ENCODE results near the gene UVSSA.
A peak's percentile ranks its signal among the peaks of the same experiment; 100 is the strongest.

UVSSA gene, protein sequence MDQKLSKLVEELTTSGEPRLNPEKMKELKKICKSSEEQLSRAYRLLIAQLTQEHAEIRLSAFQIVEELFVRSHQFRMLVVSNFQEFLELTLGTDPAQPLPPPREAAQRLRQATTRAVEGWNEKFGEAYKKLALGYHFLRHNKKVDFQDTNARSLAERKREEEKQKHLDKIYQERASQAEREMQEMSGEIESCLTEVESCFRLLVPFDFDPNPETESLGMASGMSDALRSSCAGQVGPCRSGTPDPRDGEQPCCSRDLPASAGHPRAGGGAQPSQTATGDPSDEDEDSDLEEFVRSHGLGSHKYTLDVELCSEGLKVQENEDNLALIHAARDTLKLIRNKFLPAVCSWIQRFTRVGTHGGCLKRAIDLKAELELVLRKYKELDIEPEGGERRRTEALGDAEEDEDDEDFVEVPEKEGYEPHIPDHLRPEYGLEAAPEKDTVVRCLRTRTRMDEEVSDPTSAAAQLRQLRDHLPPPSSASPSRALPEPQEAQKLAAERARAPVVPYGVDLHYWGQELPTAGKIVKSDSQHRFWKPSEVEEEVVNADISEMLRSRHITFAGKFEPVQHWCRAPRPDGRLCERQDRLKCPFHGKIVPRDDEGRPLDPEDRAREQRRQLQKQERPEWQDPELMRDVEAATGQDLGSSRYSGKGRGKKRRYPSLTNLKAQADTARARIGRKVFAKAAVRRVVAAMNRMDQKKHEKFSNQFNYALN

DNA sequence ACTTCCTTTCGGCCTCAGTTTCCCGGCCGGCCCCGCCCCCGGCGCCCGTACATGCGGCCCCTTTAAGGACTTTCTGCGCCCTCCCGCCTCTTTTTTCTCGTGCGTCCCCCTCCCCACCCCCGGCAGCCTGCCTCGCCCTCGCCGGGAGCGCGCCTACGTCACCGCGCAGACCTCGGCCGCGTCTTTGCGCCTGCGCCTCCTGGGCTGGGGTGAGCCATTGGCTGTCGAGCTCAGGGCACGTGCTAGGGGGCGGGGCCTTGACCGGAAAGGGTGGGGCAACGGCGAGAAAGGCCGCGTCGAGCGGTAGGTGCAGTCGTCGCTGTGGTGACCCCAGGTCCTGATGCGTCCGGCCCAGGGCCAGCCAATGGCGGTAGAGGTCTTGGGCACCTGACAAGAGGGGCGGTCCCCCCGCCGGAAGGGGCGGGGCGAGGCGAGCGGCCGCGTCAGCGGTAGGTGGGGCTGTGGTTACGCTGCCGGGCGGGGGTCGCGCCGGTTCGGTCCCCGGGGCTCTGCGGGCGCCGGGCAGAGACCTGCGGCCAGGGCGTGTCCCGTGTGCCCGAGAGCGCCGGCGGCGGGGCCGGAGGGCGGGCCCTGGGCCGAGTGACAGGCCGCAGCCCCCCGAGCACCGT is at the start of gene UVSSA:
UVSSA (plus strand) TSS at position 428 of the 629 bp plus-strand sequence. CDS start 884 bp downstream, outside the sequence.
- peak; percentile 99 for DNase-seq

DNA sequence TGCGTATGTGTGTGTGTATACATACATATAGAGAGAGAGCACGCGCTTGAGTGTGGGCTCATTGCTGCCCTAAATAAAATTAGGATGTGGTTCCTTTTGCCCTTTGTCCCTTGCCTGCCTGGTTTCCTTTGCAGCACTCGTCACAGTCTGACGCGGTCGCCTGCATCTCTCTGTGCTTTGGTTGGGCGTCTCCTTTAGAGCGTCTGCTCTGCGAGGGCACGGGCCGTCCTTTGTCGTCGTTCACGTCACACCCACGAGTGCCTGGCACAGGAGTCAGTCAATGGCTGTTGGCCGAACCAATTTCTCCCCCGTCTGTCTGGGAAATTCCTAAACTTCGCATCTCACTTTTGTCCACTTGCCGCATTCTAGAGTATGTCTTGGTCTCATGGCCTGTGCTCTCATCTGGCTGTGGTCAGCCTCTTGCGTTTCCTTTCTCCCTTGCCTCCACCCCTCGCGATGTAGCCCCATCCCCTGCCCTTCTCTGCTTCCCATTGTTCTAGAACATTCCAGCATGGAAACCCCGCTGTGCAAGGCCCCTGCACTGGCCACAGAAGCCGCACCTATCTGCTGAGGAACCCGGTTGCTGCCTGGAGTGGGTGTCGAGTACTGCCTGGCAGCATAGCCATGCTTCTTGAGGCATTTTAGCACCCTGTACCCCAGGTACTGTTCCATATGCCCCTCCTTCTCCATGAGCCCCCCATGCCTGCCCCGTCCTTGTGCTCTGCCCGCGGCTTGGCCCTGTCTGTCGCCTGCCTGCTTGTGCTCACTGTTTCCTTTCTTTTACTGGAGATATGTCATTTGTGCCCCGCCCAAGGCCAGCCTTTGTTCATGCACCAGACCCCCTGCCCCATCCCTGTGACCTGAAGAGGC is 49.3 kb upstream of the UVSSA start:
- DNase-seq, result no peak

DNA sequence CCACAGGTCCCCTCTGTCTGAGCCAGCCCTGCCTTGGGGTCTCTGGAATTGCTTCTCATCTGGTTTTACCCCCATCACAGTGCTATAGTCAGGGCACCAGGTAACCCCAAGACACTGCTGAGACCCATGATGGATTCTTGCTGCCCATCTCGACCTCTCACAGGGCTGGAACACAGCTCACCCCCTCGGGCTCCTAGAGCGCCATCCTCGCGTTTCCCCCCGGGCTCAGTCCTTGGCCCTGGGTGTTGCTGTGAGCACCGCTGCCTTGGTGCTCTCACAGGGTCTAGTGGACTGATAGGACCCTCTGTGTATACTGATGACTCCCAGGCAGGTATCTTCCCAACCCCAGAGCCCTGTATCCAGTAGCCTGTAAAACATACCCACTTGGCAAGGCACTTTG is 48.5 kb upstream of the UVSSA start:
- no peak for DNase-seq

DNA sequence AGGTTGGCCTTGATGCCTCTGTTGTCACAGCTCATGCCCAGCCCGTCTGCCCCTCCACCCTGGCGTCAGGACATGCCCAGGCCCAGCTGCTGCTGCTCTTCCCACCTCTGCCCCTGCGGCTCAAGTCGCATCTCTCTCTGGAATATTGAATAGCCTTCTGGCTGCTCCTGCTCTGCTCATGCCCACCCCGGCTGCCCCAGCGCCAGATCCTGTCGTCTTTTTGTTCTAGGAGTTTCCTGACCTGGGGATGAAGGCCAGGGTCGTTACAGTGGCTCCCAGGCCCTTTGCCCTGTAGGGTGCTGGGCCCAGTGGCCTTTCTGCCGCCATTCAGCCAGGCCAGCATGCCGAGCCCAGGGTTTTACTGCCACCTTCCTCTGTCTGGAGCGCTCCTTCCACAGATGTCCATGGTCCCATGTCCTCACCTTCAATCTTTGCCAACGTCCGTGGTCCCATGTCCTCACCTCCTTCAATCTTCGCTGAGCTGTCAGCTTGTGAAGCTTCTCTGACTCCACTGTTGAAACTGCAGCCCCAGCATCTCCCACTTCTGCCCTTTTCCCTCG is 47.6 kb upstream of the UVSSA start:
- no peak for DNase-seq

DNA sequence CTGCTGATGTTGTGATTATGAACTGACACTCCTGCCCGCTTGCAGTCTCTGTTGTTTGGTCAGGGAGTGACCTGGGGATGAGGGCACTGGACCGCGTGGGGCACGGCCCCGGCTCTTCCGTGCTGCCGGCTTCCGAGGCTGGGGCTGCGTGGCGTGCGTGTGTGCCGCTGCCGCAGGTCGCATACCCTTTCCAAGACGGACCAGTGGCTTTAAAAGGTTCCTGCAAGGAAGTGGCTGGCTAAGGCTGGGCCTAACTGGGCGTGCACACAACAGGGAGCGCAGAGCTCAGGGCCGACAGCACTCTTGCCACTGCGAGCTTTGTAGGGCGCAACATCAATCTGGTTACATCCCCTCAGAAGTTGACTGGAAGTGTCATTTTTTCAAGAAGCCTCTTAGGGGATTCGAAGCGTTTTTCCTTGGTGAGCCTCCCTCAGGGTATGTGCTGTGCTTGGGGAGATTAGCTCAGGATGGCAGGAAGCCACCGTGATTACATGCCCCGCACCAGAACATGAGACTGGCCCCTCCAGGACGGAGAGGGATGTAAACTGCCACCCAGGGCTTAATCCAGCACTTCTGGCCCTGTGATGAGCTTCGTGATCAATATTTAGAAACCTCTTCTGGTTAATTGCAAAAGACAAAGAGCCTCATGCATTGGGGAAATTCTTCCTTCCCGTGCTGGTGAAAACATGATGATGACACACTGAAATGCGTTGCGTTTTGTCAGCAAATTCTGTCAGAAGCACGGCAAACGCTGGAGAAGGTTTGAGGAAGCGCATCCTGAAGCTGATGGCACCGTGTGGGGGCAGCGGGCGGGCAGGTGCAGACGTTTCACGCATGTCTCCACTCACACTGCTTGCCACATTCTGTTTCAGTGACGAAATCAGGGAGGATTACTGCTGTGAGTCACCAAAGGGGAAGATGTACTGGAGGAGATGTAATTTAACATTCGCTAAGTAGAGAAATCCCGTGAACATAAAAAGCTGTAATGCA is 46.2 kb upstream of the UVSSA start:
- DNase-seq, result no peak

DNA sequence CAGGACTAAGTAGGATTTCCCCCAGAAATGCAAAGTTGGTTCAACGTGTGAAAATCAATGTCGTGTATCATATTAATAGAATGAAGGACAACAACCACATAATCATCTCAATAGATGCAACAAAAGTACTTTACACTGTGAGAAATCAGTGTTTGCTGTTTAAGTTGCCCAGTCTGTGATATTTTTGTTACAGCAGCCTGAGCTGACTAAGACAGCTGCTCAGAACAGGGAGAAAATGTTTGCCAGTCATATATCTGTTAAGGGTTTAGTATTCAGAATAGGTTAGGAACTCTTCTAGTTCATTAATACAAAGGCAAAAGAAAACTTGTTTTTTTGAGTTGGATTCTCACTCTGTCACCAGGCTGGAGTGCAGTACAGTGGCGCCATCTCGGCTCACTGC is 44.8 kb upstream of the UVSSA start:
- no peak for DNase-seq

DNA sequence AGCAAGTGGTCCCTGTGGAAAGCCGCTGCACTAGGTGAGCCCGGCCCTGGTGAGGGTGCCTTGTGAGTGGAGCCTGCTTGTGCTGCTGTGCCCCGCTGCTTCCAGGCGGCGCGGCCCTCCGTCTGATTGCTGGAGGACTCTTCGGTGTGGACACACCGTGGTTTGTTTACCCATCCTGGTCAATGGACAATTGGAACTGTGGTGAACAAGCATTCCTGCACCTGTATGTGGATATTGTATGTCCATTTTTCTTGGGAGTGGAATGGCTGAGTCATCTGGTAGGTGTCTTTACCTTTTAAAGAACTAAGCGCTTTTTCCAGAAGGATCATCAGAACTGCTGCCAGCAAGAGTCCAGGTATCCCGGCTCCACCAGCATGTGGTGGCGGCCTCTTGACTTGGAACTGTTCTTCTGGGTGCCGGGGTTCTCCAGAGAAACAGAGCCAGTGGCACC is 41.7 kb upstream of the UVSSA start:
- DNase-seq, result no peak

DNA sequence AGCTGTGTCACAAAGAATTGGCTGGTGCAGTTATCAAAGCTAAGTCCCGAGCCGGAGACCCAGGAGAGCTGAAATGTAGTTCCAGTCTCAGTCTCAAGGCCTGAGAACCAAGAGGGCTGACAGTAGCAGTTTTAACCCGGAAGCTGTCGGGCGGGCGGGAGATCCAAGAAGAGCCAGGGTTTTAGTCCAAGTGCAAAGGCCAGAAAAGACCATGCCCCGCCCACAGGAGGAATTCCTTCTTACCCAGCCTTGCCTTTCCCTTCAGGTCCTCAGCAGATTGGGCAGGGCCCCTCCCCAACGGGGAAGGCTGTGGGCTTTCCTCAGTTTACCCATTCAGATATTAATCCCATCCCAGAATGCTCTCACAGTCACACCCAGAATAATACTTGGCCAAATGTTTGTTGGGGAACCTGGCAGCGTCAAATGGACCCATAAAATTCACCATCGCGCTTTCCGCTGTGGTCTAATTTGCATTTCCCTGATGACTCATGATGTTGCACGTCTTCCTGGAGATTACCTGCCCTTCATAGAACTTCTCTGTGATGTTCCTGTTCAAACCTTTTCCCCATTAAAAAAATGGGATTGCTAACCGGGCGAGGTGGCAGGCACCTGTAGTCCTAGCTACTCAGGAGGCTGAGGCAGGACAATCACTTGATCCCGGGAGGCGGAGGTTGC is 41.1 kb upstream of the UVSSA start:
- no peak for DNase-seq

DNA sequence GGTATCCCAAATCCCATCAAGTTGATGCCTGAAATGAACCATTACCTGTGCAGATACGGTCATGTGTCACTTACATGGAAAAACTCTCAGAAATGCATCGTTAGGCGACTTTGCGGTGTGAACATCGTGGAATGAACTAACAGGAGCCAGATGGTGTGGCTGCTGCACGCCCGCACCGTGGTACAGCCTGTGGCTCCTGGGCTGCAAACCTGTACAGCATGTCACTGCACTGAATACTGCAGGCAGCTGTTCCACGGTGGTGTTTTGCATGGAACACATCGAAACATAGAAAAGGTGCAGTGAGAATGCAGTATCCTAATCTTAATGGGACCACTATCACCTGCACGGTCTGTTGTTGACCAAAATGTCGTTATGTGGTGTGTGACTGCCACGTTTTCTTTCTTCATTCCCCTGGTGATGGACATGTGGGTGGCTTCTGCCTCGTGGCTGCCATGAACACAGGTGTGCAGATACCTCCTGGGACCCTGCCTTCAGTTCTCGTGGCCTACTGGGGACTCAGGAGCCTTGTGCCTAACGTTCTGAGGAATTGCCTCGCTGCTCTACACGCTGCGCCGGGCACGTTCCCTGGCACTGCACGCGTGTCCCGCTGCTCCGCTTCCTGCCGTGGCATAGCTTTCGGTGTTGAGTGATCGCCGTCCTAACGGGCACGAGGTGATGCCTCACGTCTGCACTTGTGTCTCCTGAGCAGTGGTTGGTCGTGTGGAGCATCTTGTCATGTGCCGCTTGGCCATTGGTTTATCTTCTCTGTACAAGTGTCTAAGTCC is 38.9 kb upstream of the UVSSA start:
- no peak for DNase-seq

DNA sequence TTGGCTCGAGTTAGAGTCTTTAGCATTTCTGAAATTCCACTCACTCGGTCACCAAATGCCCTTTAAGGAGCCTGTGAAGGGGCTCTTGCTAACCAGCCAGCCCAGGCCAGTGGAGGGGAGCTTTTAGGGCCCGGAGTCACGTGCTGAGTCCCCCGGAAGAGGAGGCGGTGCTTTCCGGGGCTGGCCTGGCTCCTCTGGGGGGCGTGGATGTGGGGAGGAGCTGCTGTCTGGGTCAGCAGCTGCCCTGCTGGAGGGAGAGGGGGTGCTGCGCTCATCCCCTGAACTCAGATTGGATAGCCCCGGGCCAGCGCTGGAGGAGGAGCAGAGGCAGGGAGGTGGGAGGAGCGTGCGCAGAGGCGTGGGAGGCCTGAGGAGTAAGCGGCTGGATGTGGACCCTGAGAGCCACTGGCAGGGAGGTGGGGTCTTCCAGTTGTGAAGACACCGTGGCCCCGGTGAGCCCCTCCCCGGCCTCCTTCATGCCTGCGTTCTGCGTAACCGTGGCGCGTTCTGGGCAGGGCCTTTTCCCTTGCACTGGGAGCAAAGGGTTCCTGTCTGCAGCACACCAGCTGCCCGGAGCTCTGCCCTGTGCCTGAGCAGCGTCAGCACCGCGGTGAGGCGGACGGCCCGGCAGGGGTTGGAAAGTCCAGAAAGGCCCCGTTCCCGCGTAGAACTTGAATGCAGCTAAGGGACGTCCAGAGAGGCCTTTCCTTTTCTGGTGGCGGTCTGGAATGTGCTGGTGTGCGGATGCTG is 37.6 kb upstream of the UVSSA start:
- DNase-seq, result no peak

DNA sequence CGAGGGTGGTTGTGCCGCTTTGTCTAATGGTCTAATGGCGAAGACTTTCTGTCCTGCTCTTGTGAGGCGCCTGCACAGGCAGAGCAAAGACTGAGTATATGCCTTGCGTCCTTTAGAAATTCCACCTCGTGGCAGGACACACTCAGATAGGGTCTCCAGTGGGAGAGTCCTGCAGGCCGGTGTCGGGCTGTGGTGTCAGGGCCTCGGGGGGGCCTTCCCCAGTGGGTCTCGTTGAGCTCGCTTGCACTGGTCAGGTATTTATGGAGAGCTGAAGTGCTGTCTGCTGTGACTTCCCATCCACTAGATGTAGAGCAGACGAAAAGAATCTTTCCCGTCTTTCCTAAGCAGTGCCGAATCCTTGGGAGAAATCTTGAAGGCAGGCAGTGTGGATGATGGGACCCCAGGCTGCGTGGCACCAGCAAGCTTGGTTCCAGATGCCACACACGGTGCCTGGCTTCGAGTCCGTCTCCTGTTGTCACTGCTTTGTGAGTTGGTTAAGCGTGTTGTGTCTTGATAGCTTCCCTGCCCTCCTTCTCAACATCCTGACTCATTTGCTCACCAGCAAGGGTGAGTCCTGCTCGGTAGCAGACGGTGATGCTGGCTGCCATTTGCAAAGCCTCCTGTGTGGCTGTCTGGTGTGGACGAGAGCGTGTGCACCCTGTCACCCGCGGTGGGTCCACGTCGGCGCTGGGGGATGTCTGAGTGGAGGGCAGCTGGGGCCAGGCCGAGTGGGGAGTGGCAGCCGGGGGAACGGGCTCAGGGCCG is 36.8 kb upstream of the UVSSA start:
- no peak for DNase-seq

DNA sequence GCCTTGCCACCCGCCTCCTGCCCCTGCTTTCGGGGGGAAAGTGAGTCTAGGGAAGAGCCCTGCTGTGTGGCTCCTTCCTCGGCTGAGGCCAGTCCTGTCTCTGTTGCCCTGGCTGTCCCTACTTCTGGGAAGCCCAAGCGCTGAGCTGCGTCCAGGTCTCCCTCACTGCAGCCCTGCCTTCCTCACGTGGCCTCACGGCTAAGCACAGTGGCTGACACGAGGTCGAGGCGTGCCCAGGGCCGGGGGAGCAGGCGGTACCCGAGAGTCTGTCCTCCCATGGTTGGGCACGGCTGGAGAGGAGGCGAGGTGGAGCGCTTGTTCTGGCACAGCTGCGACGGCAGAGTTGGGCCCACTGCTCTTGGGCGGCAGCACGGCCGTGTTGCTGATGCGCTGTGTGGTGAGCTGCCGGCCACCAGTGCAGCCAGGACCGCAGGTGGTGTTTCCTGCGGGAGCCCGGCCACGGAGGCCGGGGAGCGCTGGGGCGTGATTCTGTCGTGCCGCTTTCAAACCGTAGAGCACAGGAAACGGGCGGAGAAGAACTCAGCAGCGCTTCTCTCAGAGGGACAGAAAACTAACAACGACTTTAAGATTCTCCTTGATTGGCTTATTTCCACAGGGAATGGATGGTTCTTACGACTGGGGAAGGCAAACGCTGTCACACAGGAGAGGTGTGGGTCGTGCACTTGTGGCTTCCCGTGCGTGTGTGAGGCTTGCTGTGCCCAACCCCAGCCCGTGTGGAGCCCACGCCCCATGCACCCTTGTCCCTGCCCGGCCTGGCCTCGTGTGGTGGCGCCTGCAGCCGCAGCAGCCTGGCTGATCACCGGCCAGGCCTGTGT is 36.0 kb upstream of the UVSSA start:
- DNase-seq, result no peak

DNA sequence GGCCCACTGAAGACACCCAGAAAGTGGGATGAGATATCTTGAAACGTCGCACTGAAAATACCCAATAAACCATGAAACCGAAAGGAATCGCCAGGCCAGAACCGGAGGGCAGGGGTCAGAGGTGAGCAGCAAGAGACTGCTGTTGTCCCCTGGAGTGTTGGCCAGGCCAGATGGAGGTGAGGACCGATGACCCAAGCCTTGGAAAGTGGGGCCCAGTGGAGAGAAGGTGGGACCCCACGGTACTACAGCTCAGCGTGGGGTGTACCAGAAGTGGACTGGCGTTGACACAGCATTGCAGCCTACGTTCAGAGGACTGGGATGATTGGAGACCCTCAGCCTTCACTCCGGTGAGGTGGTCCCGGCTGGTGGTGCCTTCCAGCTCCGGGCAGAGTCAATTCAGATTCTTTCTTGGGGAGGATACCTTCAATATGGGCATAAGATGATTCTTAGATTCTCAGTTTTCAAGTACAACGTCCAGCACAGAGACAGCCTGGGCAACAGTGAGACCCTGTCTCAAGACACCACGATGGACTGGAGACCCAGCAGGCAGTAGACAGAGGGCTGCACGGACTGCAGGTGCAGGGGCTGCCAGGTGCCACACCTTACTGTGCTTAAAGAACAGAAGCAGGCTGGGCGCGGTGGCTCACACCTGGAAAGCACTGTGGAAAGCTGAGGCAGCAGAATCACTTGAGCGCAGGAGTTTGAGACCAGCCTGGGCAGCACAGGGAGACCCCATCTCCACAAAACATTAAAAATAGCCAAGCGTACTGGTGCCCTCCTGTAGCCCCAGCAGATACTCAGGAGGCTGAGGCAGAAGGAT is 34.0 kb upstream of the UVSSA start:
- no peak for DNase-seq

DNA sequence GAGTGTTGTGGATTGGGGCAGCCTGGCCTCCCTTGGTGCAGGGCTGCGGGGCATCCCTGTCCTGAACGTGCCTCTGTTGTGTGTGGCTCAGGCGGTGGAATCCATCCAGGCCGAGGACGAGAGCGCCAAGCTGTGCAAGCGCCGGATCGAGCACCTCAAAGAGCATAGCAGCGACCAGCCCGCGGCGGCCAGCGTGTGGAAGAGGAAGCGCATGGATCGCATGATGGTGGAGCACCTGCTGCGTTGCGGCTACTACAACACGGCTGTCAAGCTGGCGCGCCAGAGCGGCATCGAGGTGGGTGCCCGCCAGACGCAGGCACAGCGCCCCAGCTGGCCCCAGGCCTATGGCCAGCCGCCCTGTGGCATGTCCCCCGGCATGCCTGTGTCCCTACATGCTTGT is 31.7 kb upstream of the UVSSA start:
- no peak for DNase-seq

DNA sequence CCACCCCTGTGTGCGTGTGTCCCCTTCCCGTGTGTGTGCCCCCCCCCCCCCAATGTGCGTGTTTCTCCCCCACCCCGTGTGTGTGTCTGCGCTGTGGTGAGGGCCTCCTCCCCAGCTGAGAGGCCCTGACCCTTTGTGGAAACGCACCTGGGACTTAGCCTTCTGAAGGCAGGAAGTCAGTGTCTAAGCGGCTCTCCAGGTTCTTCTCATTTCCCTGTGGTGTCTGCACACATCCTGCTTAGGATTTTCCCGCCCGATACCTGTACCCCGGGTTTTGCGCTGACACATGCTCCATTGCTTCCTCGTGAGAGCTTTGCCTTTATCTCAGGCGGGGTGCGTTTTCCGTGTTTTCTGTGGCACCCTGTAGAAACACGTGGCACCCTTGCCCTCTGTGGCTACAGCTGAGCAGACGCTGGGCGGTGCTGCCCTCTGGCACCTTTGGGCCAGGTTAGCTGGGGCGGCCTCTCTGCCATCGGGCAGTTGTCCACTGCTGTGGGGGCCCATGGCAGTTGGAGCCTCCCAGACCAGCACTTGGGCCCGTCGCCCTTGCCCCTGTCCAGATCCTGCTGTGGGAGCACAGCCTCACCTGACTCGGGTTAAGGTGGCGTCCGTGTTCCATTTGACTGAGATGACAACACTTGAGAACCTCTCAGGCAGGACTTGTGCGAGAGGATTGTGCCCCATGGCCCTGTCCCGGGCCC is 31.0 kb upstream of the UVSSA start:
- DNase-seq, result no peak
